B cell (primary cell): ENCODE results near the gene ZNF532.

Source experiments
- CTCF ChIP-seq: fragments of 200-600 bp; IDR thresholded peaks from one replicate; pipeline ENCODE4 v1.8.0; 2022; ENCODE audit warnings: antibody characterized with exemption, mild to moderate bottlenecking
- EZH2 ChIP-seq: IDR thresholded peaks from 2 replicates; pipeline ENCODE4 v1.6.1; 2012; ENCODE audit warnings: borderline replicate concordance, low read depth, mild to moderate bottlenecking, moderate library complexity, low read length; ENCODE audit not compliant: insufficient read depth, poor library complexity, severe bottlenecking

GRCh38 chr18:58865033-58865590 is 435 bp downstream of the ZNF532 start:
- TF ChIP-seq CTCF, result no peak
- TF ChIP-seq EZH2, result no peak
